ENCODE measurements around the gene FGF18. TPM values are rescaled to one million over a fixed set of nuclear protein-coding genes. Genes with fewer than 3 reads are reported as not detected.

The FGF18 gene
- total and polyA plus RNA-seq, 2 of the 4 experiments (the other 2 are of a cell fraction), result 0.15 TPM; not detected in 1

DNA sequence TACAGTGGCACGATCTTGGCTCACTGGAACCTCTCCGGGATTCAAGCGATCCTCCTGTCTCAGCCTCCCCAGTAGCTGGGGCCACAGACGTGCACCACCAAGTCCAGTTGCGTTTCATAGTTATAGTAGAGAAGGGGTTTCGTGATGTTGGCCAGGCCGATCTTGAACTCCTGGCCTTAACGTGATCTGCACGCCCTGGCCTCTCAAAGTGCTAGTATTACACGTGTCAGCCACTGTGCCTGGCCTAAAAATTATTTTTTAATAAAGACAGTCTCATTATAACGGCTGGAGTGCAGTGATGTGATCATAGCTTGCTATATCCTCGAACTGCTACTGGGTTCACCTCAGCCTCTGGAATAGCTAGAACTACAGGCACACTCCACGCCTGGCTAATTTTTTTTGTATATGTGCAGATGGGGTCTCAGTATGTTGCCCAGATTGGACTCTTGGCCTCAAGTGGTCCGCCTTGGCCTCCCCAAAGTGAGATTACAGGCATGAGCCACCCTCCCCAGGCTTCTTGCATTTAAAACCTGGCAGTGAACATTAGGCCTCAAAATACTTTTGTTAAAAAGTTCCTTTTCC lies 27.4 kb upstream of the FGF18 start:
- H3K14ac ChIP-seq (replicated peaks; ENCODE audit: low read depth, low read length), result no peak overlapping the region
- peaks cover 7% of the 10 kb centered on the region; the same call in 1 of the 2 replicates for H3K9me1 ChIP-seq (ENCODE audit: insufficient read depth, low read length)
- POLR2A ChIA-PET (ENCODE audit: unreplicated experiment), result no interaction called here
- no peak for ATAC-seq (ENCODE audit: low read depth)
- H3K36me3 ChIP-seq (ENCODE audit: control insufficient read depth, insufficient read depth, low read length), result peaks cover 39% of the 10 kb centered on the region
- peaks cover 0 to 33% of the 10 kb centered on the region in 2 experiments; a peak in 2 of 4 replicates for H3K79me1 ChIP-seq (ENCODE audit: low read depth in 1 of 2, low read length in 2 of 2)
- no peak overlapping the region for H3K56ac ChIP-seq (ENCODE audit: extremely low read depth, insufficient read depth, low read length)
- no peak overlapping the region for H2BK15ac ChIP-seq (ENCODE audit: low read depth, low read length)
- BruUV-seq (replicated peaks), result no TSS peak
- H2AK9ac ChIP-seq (replicated peaks; ENCODE audit: low read depth, low read length, poor library complexity), result no peak overlapping the region
- DNase-seq, result no peak
- no peak overlapping the region for H2BK120ac ChIP-seq (ENCODE audit: low read depth, low read length)
- no peaks in the 10 kb centered on the region for H3K27me3 ChIP-seq (ENCODE audit: control insufficient read depth, insufficient read depth, low read length)
- no peaks in the 10 kb centered on the region for H3K9me3 ChIP-seq (ENCODE audit: control insufficient read depth, insufficient read depth, low read length)
- H4K20me1 ChIP-seq (ENCODE audit: insufficient read depth, low read length), result peaks cover 93% of the 10 kb centered on the region
- dilution Hi-C loops (cut with HindIII; ENCODE audit: low sequenced_read_pairs, unreplicated experiment), result no loop called here
- H2AK5ac ChIP-seq (ENCODE audit: low read depth, low read length), result no peak overlapping the region
- TF ChIP-seq BHLHE40 (IDR thresholded peaks at IDR 0.05; ENCODE audit: low read depth, low read length) (no peak), FOS (IDR thresholded peaks at IDR 0.05; ENCODE audit: low read depth, low read length) (no peak), POLR2A (IDR thresholded peaks at IDR 0.05; ENCODE audit: low read depth, low read length) (no peak), RAD21 (IDR thresholded peaks at IDR 0.05; ENCODE audit: low read length) (no peak), RFX5 (IDR thresholded peaks at IDR 0.05; ENCODE audit: low read depth, low read length) (no peak), MAZ (IDR thresholded peaks at IDR 0.05; ENCODE audit: borderline replicate concordance, low read depth, low read length) (no peak), CHD1 (IDR thresholded peaks at IDR 0.05; ENCODE audit: low read depth, low read length) (no peak), SMC3 (IDR thresholded peaks at IDR 0.05; ENCODE audit: low read depth, low read length) (no peak), MAFK (IDR thresholded peaks at IDR 0.05; ENCODE audit: low read depth, low read length) (no peak), RCOR1 (IDR thresholded peaks at IDR 0.05; ENCODE audit: insufficient replicate concordance, low read length) (no peak), MXI1 (IDR thresholded peaks at IDR 0.05; ENCODE audit: borderline replicate concordance, low read depth, low read length) (no peak), CEBPB (IDR thresholded peaks at IDR 0.05; ENCODE audit: low read depth, low read length) (no peak)
- TF ChIP-seq, protein P1, sequence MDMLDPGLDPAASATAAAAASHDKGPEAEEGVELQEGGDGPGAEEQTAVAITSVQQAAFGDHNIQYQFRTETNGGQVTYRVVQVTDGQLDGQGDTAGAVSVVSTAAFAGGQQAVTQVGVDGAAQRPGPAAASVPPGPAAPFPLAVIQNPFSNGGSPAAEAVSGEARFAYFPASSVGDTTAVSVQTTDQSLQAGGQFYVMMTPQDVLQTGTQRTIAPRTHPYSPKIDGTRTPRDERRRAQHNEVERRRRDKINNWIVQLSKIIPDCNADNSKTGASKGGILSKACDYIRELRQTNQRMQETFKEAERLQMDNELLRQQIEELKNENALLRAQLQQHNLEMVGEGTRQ (IDR thresholded peaks at IDR 0.05; ENCODE audit: low read depth, low read length), result no peak
- TF ChIP-seq, protein P2, sequence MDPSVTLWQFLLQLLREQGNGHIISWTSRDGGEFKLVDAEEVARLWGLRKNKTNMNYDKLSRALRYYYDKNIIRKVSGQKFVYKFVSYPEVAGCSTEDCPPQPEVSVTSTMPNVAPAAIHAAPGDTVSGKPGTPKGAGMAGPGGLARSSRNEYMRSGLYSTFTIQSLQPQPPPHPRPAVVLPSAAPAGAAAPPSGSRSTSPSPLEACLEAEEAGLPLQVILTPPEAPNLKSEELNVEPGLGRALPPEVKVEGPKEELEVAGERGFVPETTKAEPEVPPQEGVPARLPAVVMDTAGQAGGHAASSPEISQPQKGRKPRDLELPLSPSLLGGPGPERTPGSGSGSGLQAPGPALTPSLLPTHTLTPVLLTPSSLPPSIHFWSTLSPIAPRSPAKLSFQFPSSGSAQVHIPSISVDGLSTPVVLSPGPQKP (IDR thresholded peaks at IDR 0.05; ENCODE audit: borderline replicate concordance, low read depth, low read length), result no peak
- TF ChIP-seq, protein P3, sequence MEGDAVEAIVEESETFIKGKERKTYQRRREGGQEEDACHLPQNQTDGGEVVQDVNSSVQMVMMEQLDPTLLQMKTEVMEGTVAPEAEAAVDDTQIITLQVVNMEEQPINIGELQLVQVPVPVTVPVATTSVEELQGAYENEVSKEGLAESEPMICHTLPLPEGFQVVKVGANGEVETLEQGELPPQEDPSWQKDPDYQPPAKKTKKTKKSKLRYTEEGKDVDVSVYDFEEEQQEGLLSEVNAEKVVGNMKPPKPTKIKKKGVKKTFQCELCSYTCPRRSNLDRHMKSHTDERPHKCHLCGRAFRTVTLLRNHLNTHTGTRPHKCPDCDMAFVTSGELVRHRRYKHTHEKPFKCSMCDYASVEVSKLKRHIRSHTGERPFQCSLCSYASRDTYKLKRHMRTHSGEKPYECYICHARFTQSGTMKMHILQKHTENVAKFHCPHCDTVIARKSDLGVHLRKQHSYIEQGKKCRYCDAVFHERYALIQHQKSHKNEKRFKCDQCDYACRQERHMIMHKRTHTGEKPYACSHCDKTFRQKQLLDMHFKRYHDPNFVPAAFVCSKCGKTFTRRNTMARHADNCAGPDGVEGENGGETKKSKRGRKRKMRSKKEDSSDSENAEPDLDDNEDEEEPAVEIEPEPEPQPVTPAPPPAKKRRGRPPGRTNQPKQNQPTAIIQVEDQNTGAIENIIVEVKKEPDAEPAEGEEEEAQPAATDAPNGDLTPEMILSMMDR (conservative IDR thresholded peaks at IDR 0.05; ENCODE audit: low read depth, low read length), result no peak
- no peak overlapping the region for H3K18ac ChIP-seq (ENCODE audit: low read depth, low read length)
- no peak overlapping the region for H2BK5ac ChIP-seq (ENCODE audit: low read depth, low read length, poor library complexity, severe bottlenecking)
- no peak overlapping the region for H3K4me3 ChIP-seq (ENCODE audit: insufficient read depth, low read depth, low read length)
- H3K23ac ChIP-seq (ENCODE audit: low read depth, low read length), result no peak overlapping the region
- H4K91ac ChIP-seq (ENCODE audit: insufficient read depth, low read depth, low read length), result no peak overlapping the region
- H3K9ac ChIP-seq (ENCODE audit: low read depth, low read length), result no peak overlapping the region
- H4K5ac ChIP-seq (ENCODE audit: low read depth, low read length), result no peak overlapping the region
- no CpG with 5 or more reads among the region's 14 CpGs for WGBS, 2 experiments (ENCODE audit: extremely low coverage in 2 of 2, insufficient read length in 1 of 2)
- H3K27ac ChIP-seq (ENCODE audit: insufficient read depth, low read length), result no peak overlapping the region
- H2BK20ac ChIP-seq (ENCODE audit: low read depth, low read length), result no peak overlapping the region
- CTCF ChIA-PET, result interaction anchor here (0.7 kb wide), 2 partner anchors 32 to 70 kb away, joined by 4 to 7 read pairs; no protein-coding TSS in a partner anchor
- H3K4me2 ChIP-seq (ENCODE audit: low read depth, low read length), result no peak overlapping the region
- no peak overlapping the region for H2AFZ ChIP-seq (replicated peaks; ENCODE audit: low read length, poor library complexity)
- no peak overlapping the region for H4K8ac ChIP-seq (ENCODE audit: low read depth in 2 of 2, low read length in 2 of 2)
- H3K4ac ChIP-seq (ENCODE audit: low read depth, low read length), result no peak overlapping the region
- intact Hi-C loops (cut with micrococcal nuclease), result no loop called here
- no peaks in the 10 kb centered on the region; the same call in 1 of the 2 replicates for H3K4me1 ChIP-seq (ENCODE audit: control insufficient read depth, insufficient read depth, low read length)
- in situ Hi-C loops (cut with MboI; ENCODE audit: low sequenced_read_pairs), result no loop called here
